K562 (cell line): ENCODE data around the gene CNRIP1. TPM values are rescaled to one million over a fixed set of nuclear protein-coding genes. Genes with fewer than 3 reads are reported as not detected.

Experiments used
- ATAC-seq: fragments of 200-7000 bp; cut with Tn5 transposase; 3 replicates; pipeline ENCODE4 v1.9.1; 2020; ENCODE audit warnings: moderate library complexity
- BruUV-seq: library from RNA; stranded (reverse); fragments of 400-500 nt; replicated peaks from 2 replicates; lab custom pipeline; 2021; lab: Mats Ljungman, UMichigan
- CTCF ChIA-PET: fragments of 300-600 bp; formaldehyde crosslinking; extraction: SDS; loops from one replicate; lab custom pipeline; 2021; ENCODE audit warnings: low intra/inter-chr PET ratio; lab: Yijun Ruan, JAX
- POLR2A ChIA-PET: fragments of 300-600, 350-650 bp; sonication (Branson Sonifier 250); formaldehyde crosslinking; extraction: SDS; loops from one replicate; lab custom pipeline; 2021; ENCODE audit warnings: antibody characterized with exemption, inconsistent platforms; lab: Yijun Ruan, JAX
- DNase-seq, 4 experiments: peaks; one replicate each; pipeline versions ENCODE4 v3.0.0 to v3.0.0-alpha.2; 2011 to 2018; ENCODE audit warnings: low spot score in 3 of 4, mixed read lengths in 3 of 4; ENCODE audit errors: extremely low read depth in 1 of 4
- FAIRE-seq: peaks from 2 replicates; lab custom pipeline; 2011; peaks lifted over from hg19 to GRCh38; lab: Jason Lieb, UNC
- H2AFZ ChIP-seq: 2 replicates; pipeline ENCODE4 v1.6.0; 2011; ENCODE audit warnings: low read depth, low read length, control low read depth, inconsistent platforms
- H3K27ac ChIP-seq: fragments of 200-600 bp; 3 replicates; pipeline ENCODE4 v1.8.0; 2011; ENCODE audit warnings: low read depth, mild to moderate bottlenecking, control low read depth, inconsistent platforms, low read length, moderate library complexity, mixed read lengths; ENCODE audit errors: extremely low read depth
- H3K27me3 ChIP-seq, 2 experiments: fragments of 300-600 bp in 1 of 2; 2 replicates in 1 of 2; 3 replicates in 1 of 2; pipeline versions ENCODE4 v1.6.0 to v1.8.0; 2011; ENCODE audit warnings: inconsistent platforms in 2 of 2, low read length in 2 of 2, mild to moderate bottlenecking in 1 of 2, mixed read lengths in 1 of 2, moderate library complexity in 1 of 2; ENCODE audit not compliant: control insufficient read depth in 2 of 2, insufficient read depth in 2 of 2
- H3K36me3 ChIP-seq: fragments of 300-600 bp; 3 replicates; pipeline ENCODE4 v1.8.0; 2011; ENCODE audit warnings: mild to moderate bottlenecking, low read length, inconsistent platforms; ENCODE audit not compliant: control insufficient read depth, insufficient read depth
- H3K4me1 ChIP-seq, 2 experiments: fragments of 200-600 bp in 1 of 2; replicated peaks in 1 of 2; 2 replicates in 1 of 2; 3 replicates in 1 of 2; pipeline versions ENCODE4 v1.5.1 to v1.8.0; 2011; ENCODE audit warnings: inconsistent platforms in 2 of 2, low read length in 2 of 2, mild to moderate bottlenecking in 1 of 2, mixed read lengths in 1 of 2, moderate library complexity in 1 of 2; ENCODE audit not compliant: control insufficient read depth in 2 of 2, insufficient read depth in 2 of 2
- H3K4me2 ChIP-seq: 2 replicates; pipeline ENCODE4 v1.6.1; 2011; ENCODE audit warnings: low read length, control low read depth, inconsistent platforms, mixed read lengths; ENCODE audit not compliant: insufficient read depth
- H3K4me3 ChIP-seq: fragments of 200-600 bp; sonication (generic), shearing (Covaris generic); 2 replicates; pipeline ENCODE4 v1.5.1; 2016; ENCODE audit warnings: control low read depth, inconsistent platforms
- H3K79me2 ChIP-seq: fragments of 200-600 bp; 3 replicates; pipeline ENCODE4 v1.8.0; 2011; ENCODE audit warnings: low read length, inconsistent platforms; ENCODE audit not compliant: control insufficient read depth, insufficient read depth
- H3K9ac ChIP-seq, 2 experiments: 2 replicates each; pipeline versions ENCODE4 v1.6.0 to v1.6.1; 2011; ENCODE audit warnings: low read depth in 2 of 2, low read length in 2 of 2, control low read depth in 1 of 2, inconsistent platforms in 1 of 2, mild to moderate bottlenecking in 1 of 2, mixed read lengths in 1 of 2; ENCODE audit not compliant: insufficient read depth in 1 of 2
- H3K9me1 ChIP-seq: one replicate; pipeline ENCODE4 v1.6.0; 2011; ENCODE audit warnings: inconsistent platforms, mild to moderate bottlenecking, low read length, moderate library complexity; ENCODE audit not compliant: control insufficient read depth, insufficient read depth
- H3K9me3 ChIP-seq: replicated peaks from 2 replicates; pipeline ENCODE4 v1.5.1; 2011; ENCODE audit warnings: low read depth, low read length, inconsistent platforms; ENCODE audit not compliant: control insufficient read depth, insufficient read depth
- H4K20me1 ChIP-seq: replicated peaks from 2 replicates; pipeline ENCODE4 v1.6.1; 2011; ENCODE audit warnings: low read length, inconsistent platforms, mixed read lengths; ENCODE audit not compliant: control insufficient read depth, insufficient read depth
- BCL6 ChIP-seq: fragments of 250-450 bp; sonication (Bioruptor Pico); IDR thresholded peaks from 2 replicates; pipeline ENCODE4 v1.4.0; 2020
- RCOR1 ChIP-seq, 2 experiments: IDR thresholded peaks; 2 replicates each; pipeline ENCODE4 v1.6.1; 2012; ENCODE audit warnings: low read depth in 2 of 2, low read length in 2 of 2, borderline replicate concordance in 1 of 2, improper control_type of control experiment in 1 of 2
- SMARCB1 ChIP-seq: IDR thresholded peaks from 2 replicates; pipeline ENCODE4 v1.6.1; 2011; ENCODE audit warnings: improper control_type of control experiment, low read depth; ENCODE audit not compliant: insufficient read length
- WGBS: fragments of 100-300 bp; shearing (Covaris generic); methylation state at CpG from one replicate; pipeline ENCODE4 v1.1.6; 2016; ENCODE audit warnings: low coverage, mixed read lengths; ENCODE audit not compliant: insufficient coverage; ENCODE audit errors: missing lambda C conversion rate; 5-methylcytosine and 5-hydroxymethylcytosine counted together
- in situ Hi-C: fragments of 300-500 bp; cut with MboI; formaldehyde crosslinking; loops from 4 replicates; pipeline ENCODE4 v1.15.0; 2018; ENCODE audit warnings: inconsistent platforms, mixed read lengths
- intact Hi-C: fragments of 100-400 bp; cut with micrococcal nuclease; formaldehyde crosslinking; loops from 2 replicates; pipeline ENCODE4 v1.14.2; 2022
- polyA plus RNA-seq, 8 experiments: library from polyadenylated mRNA; depleted of rRNA in 4 of 8; stranded (reverse) in 5 of 8; unstranded in 3 of 8; fragments of >200 nt; fragmentation: Nextera tagmentation in 2 of 8; fragmentation: Illumina TruSeq in 1 of 8; extraction: Ambion mirVana in 2 of 8; extraction: Trizol in 1 of 8; gene quantifications; 2 replicates each; pipeline versions ENCODE4 v1.2.1 to v1.2.3, GENCODE V29; 2011 to 2014; ENCODE audit warnings: inconsistent platforms in 1 of 8, missing spikeins in 1 of 8
- total RNA-seq, 7 experiments: library from RNA; depleted of rRNA in 6 of 7; stranded (reverse); fragments of >200 nt in 6 of 7; fragmentation: Illumina TruSeq in 2 of 7; extraction: Trizol in 2 of 7; gene quantifications; 2 replicates each; pipeline versions ENCODE4 v1.2.1 to v1.2.3, GENCODE V29; 2011 to 2021; ENCODE audit warnings: low replicate concordance in 1 of 7
- TF ChIP-seq, protein P1 (sequence below): fragments of 450-650 bp; formaldehyde crosslinking; IDR thresholded peaks from 2 replicates; pipeline ENCODE4 v1.4.0; 2020; ENCODE audit warnings: mild to moderate bottlenecking, moderate library complexity
- TF ChIP-seq, protein P2 (sequence below): fragments of 450-650 bp; IDR thresholded peaks from 2 replicates; pipeline ENCODE4 v1.6.1; 2016; ENCODE audit warnings: low read depth

The CNRIP1 gene
- total and polyA plus RNA-seq, 9 of the 15 experiments (the other 6 are each of a cell fraction or from before 2014, with no cell fraction given): 0.59 to 2.1 (median 1.5) TPM

- CTCF ChIA-PET: no interaction called here
- H4K20me1 ChIP-seq: no peaks in the 10 kb centered on the region
- H3K9ac ChIP-seq: no peak overlapping the region
- H3K27me3 ChIP-seq: no peaks in the 10 kb centered on the region
- WGBS: 42% methylated on average over 1 of the region's 1 CpG
- no peaks in the 10 kb centered on the region for H3K9me3 ChIP-seq
- H2AFZ ChIP-seq: no peak overlapping the region
- ATAC-seq (no peak), FAIRE-seq (no peak), DNase-seq (no peak)
- H3K79me2 ChIP-seq: no peaks in the 10 kb centered on the region
- intact Hi-C loops (loop anchor here (5.0 kb wide), 1 partner anchor 83 kb away; no protein-coding TSS in a partner anchor), in situ Hi-C loops (no loop called here)
- H3K9me1 ChIP-seq: no peaks in the 10 kb centered on the region
- no peak overlapping the region for H3K27ac ChIP-seq
- BruUV-seq: no TSS peak
- H3K36me3 ChIP-seq: no peaks in the 10 kb centered on the region
- no peak overlapping the region for H3K4me2 ChIP-seq
- no peak overlapping the region for H3K4me3 ChIP-seq
- TF ChIP-seq, protein P1, sequence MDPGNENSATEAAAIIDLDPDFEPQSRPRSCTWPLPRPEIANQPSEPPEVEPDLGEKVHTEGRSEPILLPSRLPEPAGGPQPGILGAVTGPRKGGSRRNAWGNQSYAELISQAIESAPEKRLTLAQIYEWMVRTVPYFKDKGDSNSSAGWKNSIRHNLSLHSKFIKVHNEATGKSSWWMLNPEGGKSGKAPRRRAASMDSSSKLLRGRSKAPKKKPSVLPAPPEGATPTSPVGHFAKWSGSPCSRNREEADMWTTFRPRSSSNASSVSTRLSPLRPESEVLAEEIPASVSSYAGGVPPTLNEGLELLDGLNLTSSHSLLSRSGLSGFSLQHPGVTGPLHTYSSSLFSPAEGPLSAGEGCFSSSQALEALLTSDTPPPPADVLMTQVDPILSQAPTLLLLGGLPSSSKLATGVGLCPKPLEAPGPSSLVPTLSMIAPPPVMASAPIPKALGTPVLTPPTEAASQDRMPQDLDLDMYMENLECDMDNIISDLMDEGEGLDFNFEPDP: no peak
- TF ChIP-seq RCOR1 (IDR thresholded peaks at IDR 0.05; ENCODE audit: borderline replicate concordance in 1 of 2, low read depth in 2 of 2, low read length in 2 of 2) (no peak), BCL6 (CRISPR knock-in tag) (no peak), SMARCB1 (no peak)
- TF ChIP-seq, protein P2, sequence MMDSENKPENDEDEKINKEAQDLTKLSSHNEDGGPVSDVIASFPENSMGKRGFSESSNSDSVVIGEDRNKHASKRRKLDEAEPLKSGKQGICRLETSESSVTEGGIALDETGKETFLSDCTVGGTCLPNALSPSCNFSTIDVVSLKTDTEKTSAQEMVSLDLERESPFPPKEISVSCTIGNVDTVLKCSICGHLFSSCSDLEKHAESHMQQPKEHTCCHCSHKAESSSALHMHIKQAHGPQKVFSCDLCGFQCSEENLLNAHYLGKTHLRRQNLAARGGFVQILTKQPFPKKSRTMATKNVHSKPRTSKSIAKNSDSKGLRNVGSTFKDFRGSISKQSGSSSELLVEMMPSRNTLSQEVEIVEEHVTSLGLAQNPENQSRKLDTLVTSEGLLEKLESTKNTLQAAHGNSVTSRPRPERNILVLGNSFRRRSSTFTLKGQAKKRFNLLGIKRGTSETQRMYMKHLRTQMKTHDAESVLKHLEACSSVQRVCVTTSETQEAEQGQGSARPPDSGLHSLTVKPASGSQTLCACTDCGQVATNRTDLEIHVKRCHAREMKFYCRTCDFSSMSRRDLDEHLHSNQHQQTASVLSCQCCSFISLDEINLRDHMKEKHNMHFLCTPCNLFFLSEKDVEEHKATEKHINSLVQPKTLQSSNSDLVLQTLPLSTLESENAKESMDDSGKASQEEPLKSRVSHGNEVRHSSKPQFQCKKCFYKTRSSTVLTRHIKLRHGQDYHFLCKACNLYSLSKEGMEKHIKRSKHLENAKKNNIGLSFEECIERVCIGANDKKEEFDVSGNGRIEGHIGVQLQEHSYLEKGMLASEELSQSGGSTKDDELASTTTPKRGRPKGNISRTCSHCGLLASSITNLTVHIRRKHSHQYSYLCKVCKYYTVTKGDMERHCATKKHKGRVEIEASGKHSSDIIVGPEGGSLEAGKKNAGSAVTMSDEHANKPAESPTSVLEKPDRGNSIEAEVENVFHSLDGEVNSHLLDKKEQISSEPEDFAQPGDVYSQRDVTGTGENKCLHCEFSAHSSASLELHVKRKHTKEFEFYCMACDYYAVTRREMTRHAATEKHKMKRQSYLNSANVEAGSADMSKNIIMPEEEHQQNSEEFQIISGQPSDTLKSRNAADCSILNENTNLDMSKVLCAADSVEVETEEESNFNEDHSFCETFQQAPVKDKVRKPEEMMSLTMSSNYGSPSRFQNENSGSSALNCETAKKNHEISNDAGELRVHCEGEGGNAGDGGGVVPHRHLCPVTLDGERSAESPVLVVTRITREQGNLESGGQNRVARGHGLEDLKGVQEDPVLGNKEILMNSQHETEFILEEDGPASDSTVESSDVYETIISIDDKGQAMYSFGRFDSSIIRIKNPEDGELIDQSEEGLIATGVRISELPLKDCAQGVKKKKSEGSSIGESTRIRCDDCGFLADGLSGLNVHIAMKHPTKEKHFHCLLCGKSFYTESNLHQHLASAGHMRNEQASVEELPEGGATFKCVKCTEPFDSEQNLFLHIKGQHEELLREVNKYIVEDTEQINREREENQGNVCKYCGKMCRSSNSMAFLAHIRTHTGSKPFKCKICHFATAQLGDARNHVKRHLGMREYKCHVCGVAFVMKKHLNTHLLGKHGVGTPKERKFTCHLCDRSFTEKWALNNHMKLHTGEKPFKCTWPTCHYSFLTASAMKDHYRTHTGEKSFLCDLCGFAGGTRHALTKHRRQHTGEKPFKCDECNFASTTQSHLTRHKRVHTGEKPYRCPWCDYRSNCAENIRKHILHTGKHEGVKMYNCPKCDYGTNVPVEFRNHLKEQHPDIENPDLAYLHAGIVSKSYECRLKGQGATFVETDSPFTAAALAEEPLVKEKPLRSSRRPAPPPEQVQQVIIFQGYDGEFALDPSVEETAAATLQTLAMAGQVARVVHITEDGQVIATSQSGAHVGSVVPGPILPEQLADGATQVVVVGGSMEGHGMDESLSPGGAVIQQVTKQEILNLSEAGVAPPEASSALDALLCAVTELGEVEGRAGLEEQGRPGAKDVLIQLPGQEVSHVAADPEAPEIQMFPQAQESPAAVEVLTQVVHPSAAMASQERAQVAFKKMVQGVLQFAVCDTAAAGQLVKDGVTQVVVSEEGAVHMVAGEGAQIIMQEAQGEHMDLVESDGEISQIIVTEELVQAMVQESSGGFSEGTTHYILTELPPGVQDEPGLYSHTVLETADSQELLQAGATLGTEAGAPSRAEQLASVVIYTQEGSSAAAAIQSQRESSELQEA: no peak
- POLR2A ChIA-PET: no interaction called here
- peaks cover 2 to 11% of the 10 kb centered on the region in 2 experiments; a peak in 3 of 5 replicates for H3K4me1 ChIP-seq
Observed at GRCh38 chr2:68280348-68280747, 39.4 kb downstream of the CNRIP1 start.
